Suprapubic skin (tissue), 4 donors: ENCODE data around the gene SIRT6. TPM values are rescaled to one million over a fixed set of nuclear protein-coding genes. Genes with fewer than 3 reads are reported as not detected.
A peak's percentile ranks its signal among the peaks of the same experiment; 100 is the strongest.
"Not testable (repeated sequence)": the region's sequence is repeated elsewhere in the genome, so short reads cannot be mapped to it uniquely, and the experiment has no call there.

Experiments used
- DNase-seq, 2 donors: peaks; one replicate each; pipeline ENCODE4 v3.0.0-alpha.2; 2019; ENCODE audit warnings: low spot score in 2 of 2
- H3K27ac ChIP-seq: fragments of 200-600 bp; sonication (generic); one replicate; pipeline ENCODE4 v1.5.1; 2019
- H3K27me3 ChIP-seq: fragments of 200-600 bp; sonication (generic); one replicate; pipeline ENCODE4 v1.5.1; 2019
- H3K36me3 ChIP-seq: fragments of 200-600 bp; sonication (generic); one replicate; pipeline ENCODE4 v1.5.1; 2019
- H3K4me1 ChIP-seq: fragments of 200-600 bp; sonication (generic); one replicate; pipeline ENCODE4 v1.5.1; 2019
- H3K4me3 ChIP-seq: fragments of 200-600 bp; sonication (generic); one replicate; pipeline ENCODE4 v1.5.1; 2019; ENCODE audit warnings: mild to moderate bottlenecking
- H3K9me3 ChIP-seq: fragments of 200-600 bp; sonication (generic); one replicate; pipeline ENCODE4 v1.5.1; 2019
- CTCF ChIP-seq, 2 donors: fragments of 200-600 bp in 1 of 2; fragments of 450-650 bp in 1 of 2; sonication (generic) in 1 of 2; IDR thresholded peaks; one replicate each; pipeline ENCODE4 v1.5.1; 2016 to 2019; ENCODE audit warnings: antibody characterized with exemption in 2 of 2, mild to moderate bottlenecking in 1 of 2, moderate library complexity in 1 of 2
- EP300 ChIP-seq: sonication (generic); formaldehyde crosslinking; IDR thresholded peaks from one replicate; pipeline ENCODE4 v1.6.1; 2017; ENCODE audit warnings: antibody characterized with exemption
- POLR2A ChIP-seq, 2 donors: fragments of 450-650 bp; IDR thresholded peaks; one replicate each; pipeline ENCODE4 v1.6.1; 2017; ENCODE audit warnings: antibody characterized with exemption in 2 of 2, mild to moderate bottlenecking in 2 of 2, moderate library complexity in 2 of 2
- POLR2AphosphoS5 ChIP-seq, 3 donors: sonication (generic); formaldehyde crosslinking; IDR thresholded peaks; one replicate each; pipeline ENCODE4 v1.6.1; 2017; ENCODE audit warnings: antibody characterized with exemption in 3 of 3
- WGBS: methylation state at CpG from one replicate; pipeline ENCODE4 v1.1.5; 2018; 5-methylcytosine and 5-hydroxymethylcytosine counted together
- total RNA-seq, 4 donors: library from RNA; depleted of rRNA; stranded (reverse); fragments of >200 nt; gene quantifications; one replicate each; pipeline ENCODE4 v1.1.0, GENCODE V29; 2016

SIRT6 gene
- total RNA-seq, 4 donors from 2014 or later = 28.1 to 45.7 (median 31.8) TPM

- H3K27ac ChIP-seq = no peak overlapping the region
- H3K27me3 ChIP-seq = peaks cover 2% of the 10 kb centered on the region
- no peak for DNase-seq
- no peak overlapping the region for H3K4me3 ChIP-seq
- TF ChIP-seq CTCF (IDR thresholded peaks at IDR 0.05) (peak; percentile 38 to 44), POLR2A (IDR thresholded peaks at IDR 0.05) (no peak)
- H3K4me1 ChIP-seq = peaks cover 9% of the 10 kb centered on the region
- H3K36me3 ChIP-seq = no peaks in the 10 kb centered on the region
- 26% methylated on average over 12 of the region's 12 CpGs for WGBS
- H3K9me3 ChIP-seq = no peaks in the 10 kb centered on the region
Observed at GRCh38 chr19:4140237-4140711, 42.1 kb downstream of the SIRT6 start.

GRCh38 chr19:4139614-4140236 lies 42.6 kb downstream of the SIRT6 start:
- no peaks in the 10 kb centered on the region for H3K36me3 ChIP-seq
- peak; percentile 84 to 88 for DNase-seq
- no peaks in the 10 kb centered on the region for H3K27me3 ChIP-seq
- no peaks in the 10 kb centered on the region for H3K9me3 ChIP-seq
- TF ChIP-seq POLR2AphosphoS5 (IDR thresholded peaks at IDR 0.05) (no peak), EP300 (no peak), CTCF (IDR thresholded peaks at IDR 0.05) (peak; percentile 51 to 86), POLR2A (IDR thresholded peaks at IDR 0.05) (no peak)
- H3K4me3 ChIP-seq = no peak overlapping the region
- WGBS = 36% methylated on average over 14 of the region's 14 CpGs
- peaks cover 9% of the 10 kb centered on the region for H3K4me1 ChIP-seq
- no peak overlapping the region for H3K27ac ChIP-seq

GRCh38 chr19:4138445-4138844 lies 43.9 kb downstream of the SIRT6 start:
- no peak for TF ChIP-seq CTCF (IDR thresholded peaks at IDR 0.05)
- no peak for TF ChIP-seq POLR2A (IDR thresholded peaks at IDR 0.05)
- no peak for TF ChIP-seq EP300
- no peak for TF ChIP-seq POLR2AphosphoS5 (IDR thresholded peaks at IDR 0.05)
- no peak overlapping the region for H3K4me3 ChIP-seq
- no peak for DNase-seq
- H3K36me3 ChIP-seq = no peaks in the 10 kb centered on the region
- H3K4me1 ChIP-seq = peaks cover 9% of the 10 kb centered on the region
- no peak overlapping the region for H3K27ac ChIP-seq
- no peaks in the 10 kb centered on the region for H3K27me3 ChIP-seq
- H3K9me3 ChIP-seq = no peaks in the 10 kb centered on the region
- WGBS = 84% methylated on average over 5 of the region's 5 CpGs

- no peak for DNase-seq
- Histone ChIP-seq H3K9me3 (no peaks in the 10 kb centered on the region), H3K4me1 (peaks cover 14% of the 10 kb centered on the region), H3K27ac (no peak overlapping the region), H3K4me3 (no peak overlapping the region), H3K27me3 (no peaks in the 10 kb centered on the region), H3K36me3 (no peaks in the 10 kb centered on the region)
- TF ChIP-seq EP300 = no peak
- TF ChIP-seq POLR2AphosphoS5 (IDR thresholded peaks at IDR 0.05) = no peak
- no peak for TF ChIP-seq CTCF (IDR thresholded peaks at IDR 0.05)
- TF ChIP-seq POLR2A (IDR thresholded peaks at IDR 0.05) = no peak
- 86% methylated on average over 8 of the region's 8 CpGs for WGBS
Observed at GRCh38 chr19:4136680-4137088, 45.7 kb downstream of the SIRT6 start.

GRCh38 chr19:4135386-4135785 lies 47.0 kb downstream of the SIRT6 start:
- not testable (repeated sequence) for H3K27me3 ChIP-seq, H3K36me3 ChIP-seq, H3K9me3 ChIP-seq, H3K27ac ChIP-seq, DNase-seq, H3K4me3 ChIP-seq
- peaks cover 13% of the 10 kb centered on the region for H3K4me1 ChIP-seq
- 87% methylated on average over 9 of the region's 9 CpGs for WGBS

GRCh38 chr19:4134351-4134750 lies 48.0 kb downstream of the SIRT6 start:
- Histone ChIP-seq H3K36me3 (no peaks in the 10 kb centered on the region), H3K27ac (no peak overlapping the region), H3K4me3 (no peak overlapping the region), H3K4me1 (peaks cover 6% of the 10 kb centered on the region), H3K27me3 (no peaks in the 10 kb centered on the region), H3K9me3 (no peaks in the 10 kb centered on the region)
- 22% methylated on average over 6 of the region's 6 CpGs for WGBS
- no peak for DNase-seq
- no peak for TF ChIP-seq CTCF (IDR thresholded peaks at IDR 0.05)
- no peak for TF ChIP-seq POLR2AphosphoS5 (IDR thresholded peaks at IDR 0.05)
- no peak for TF ChIP-seq EP300
- no peak for TF ChIP-seq POLR2A (IDR thresholded peaks at IDR 0.05)
